ENCODE measurements around the gene CYTH1. TPM values are rescaled to one million over a fixed set of nuclear protein-coding genes. Genes with fewer than 3 reads are reported as not detected.

CYTH1 gene
- total RNA-seq, 1 experiment from 2014 or later = 20.0 TPM

DNA sequence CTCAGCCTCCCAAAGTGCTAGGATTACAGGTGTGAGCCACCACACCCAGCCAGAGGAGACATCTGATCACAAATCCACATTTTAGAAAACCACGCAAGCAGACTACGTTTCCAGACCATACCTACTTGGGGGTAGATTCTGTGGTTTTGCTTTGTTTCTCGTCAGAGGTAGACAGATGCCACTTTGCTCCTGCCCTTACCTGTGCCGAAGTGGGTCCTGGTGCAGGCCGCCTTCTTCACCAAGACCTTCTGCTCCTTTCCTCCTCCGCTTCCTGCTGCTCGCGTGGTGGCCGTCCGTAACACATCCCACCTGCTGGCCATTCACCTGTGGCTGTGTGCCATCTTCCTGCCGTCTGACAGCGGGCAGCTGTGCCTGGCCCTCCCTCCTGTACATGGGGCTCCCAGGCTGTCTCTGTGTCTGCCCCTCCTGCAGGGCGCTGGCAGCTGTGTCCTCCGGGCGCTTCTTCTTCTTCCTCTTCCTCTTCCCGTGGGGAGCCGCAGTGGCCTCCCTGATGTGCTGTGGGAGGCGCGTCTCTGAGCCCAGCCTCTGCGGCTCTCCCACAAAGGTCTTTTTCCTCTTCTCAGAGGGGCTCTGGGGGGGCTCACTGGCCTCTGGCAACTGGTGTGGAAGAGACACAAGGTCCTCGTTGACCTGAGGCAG lies 21.2 kb upstream of the CYTH1 start (continued):
- TF ChIP-seq, protein P1, sequence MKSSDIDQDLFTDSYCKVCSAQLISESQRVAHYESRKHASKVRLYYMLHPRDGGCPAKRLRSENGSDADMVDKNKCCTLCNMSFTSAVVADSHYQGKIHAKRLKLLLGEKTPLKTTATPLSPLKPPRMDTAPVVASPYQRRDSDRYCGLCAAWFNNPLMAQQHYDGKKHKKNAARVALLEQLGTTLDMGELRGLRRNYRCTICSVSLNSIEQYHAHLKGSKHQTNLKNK (CRISPR knock-in tag; IDR thresholded peaks at IDR 0.05) = no peak
- no peak for TF ChIP-seq TEAD4 (CRISPR knock-in tag; IDR thresholded peaks at IDR 0.05)
- no peak for TF ChIP-seq SP1 (CRISPR knock-in tag; conservative IDR thresholded peaks at IDR 0.05)
- TF ChIP-seq CREM (CRISPR knock-in tag; IDR thresholded peaks at IDR 0.05) = no peak
- TF ChIP-seq, protein P2, sequence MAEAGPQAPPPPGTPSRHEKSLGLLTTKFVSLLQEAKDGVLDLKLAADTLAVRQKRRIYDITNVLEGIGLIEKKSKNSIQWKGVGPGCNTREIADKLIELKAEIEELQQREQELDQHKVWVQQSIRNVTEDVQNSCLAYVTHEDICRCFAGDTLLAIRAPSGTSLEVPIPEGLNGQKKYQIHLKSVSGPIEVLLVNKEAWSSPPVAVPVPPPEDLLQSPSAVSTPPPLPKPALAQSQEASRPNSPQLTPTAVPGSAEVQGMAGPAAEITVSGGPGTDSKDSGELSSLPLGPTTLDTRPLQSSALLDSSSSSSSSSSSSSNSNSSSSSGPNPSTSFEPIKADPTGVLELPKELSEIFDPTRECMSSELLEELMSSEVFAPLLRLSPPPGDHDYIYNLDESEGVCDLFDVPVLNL (CRISPR knock-in tag; IDR thresholded peaks at IDR 0.05; ENCODE audit: borderline replicate concordance, low read depth) = no peak
- TF ChIP-seq, protein P3, sequence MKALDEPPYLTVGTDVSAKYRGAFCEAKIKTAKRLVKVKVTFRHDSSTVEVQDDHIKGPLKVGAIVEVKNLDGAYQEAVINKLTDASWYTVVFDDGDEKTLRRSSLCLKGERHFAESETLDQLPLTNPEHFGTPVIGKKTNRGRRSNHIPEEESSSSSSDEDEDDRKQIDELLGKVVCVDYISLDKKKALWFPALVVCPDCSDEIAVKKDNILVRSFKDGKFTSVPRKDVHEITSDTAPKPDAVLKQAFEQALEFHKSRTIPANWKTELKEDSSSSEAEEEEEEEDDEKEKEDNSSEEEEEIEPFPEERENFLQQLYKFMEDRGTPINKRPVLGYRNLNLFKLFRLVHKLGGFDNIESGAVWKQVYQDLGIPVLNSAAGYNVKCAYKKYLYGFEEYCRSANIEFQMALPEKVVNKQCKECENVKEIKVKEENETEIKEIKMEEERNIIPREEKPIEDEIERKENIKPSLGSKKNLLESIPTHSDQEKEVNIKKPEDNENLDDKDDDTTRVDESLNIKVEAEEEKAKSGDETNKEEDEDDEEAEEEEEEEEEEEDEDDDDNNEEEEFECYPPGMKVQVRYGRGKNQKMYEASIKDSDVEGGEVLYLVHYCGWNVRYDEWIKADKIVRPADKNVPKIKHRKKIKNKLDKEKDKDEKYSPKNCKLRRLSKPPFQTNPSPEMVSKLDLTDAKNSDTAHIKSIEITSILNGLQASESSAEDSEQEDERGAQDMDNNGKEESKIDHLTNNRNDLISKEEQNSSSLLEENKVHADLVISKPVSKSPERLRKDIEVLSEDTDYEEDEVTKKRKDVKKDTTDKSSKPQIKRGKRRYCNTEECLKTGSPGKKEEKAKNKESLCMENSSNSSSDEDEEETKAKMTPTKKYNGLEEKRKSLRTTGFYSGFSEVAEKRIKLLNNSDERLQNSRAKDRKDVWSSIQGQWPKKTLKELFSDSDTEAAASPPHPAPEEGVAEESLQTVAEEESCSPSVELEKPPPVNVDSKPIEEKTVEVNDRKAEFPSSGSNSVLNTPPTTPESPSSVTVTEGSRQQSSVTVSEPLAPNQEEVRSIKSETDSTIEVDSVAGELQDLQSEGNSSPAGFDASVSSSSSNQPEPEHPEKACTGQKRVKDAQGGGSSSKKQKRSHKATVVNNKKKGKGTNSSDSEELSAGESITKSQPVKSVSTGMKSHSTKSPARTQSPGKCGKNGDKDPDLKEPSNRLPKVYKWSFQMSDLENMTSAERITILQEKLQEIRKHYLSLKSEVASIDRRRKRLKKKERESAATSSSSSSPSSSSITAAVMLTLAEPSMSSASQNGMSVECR (CRISPR knock-in tag; IDR thresholded peaks at IDR 0.05; ENCODE audit: borderline replicate concordance) = no peak
- no peak for TF ChIP-seq SOX15 (CRISPR knock-in tag; IDR thresholded peaks at IDR 0.05)
- TF ChIP-seq, protein P4, sequence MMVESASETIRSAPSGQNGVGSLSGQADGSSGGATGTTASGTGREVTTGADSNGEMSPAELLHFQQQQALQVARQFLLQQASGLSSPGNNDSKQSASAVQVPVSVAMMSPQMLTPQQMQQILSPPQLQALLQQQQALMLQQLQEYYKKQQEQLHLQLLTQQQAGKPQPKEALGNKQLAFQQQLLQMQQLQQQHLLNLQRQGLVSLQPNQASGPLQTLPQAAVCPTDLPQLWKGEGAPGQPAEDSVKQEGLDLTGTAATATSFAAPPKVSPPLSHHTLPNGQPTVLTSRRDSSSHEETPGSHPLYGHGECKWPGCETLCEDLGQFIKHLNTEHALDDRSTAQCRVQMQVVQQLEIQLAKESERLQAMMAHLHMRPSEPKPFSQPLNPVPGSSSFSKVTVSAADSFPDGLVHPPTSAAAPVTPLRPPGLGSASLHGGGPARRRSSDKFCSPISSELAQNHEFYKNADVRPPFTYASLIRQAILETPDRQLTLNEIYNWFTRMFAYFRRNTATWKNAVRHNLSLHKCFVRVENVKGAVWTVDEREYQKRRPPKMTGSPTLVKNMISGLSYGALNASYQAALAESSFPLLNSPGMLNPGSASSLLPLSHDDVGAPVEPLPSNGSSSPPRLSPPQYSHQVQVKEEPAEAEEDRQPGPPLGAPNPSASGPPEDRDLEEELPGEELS (CRISPR knock-in tag; IDR thresholded peaks at IDR 0.05) = no peak

DNA sequence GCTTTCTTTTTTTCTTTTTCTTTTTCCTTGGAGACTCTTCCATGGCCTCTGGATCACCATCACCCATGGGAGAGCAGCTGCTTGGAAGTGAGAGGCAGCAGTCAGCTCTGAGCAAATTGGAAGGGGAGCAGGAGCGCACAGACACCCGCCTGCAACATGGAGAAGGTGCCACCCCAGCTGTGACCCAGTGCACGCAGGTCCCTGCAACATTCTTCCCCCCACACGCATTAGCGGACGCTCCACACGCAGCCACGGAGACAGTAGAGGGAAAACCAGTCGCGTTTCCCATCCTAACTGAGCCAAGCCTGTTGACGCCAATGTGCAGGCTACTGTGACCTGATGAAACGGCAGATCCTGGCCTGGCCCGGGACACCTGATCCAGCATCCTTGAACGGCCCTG lies 20.4 kb upstream of the CYTH1 start:
- ChIA-PET POLR2A (no interaction called here), CTCF (no interaction called here)
- no peak for DNase-seq (ENCODE audit: low spot score)
- Mint-ChIP-seq H3K36me3 (peaks cover 75% of the 10 kb centered on the region), H3K27ac (no peak overlapping the region; the same call in 1 of the 2 replicates), H3K4me3 (no peak overlapping the region), H3K9me3 (no peaks in the 10 kb centered on the region), H3K4me1 (no peaks in the 10 kb centered on the region), H3K27me3 (ENCODE audit: low read depth) (no peaks in the 10 kb centered on the region)
- no peak for ATAC-seq
- TF ChIP-seq ZNF423 (CRISPR knock-in tag; IDR thresholded peaks at IDR 0.05) (no peak), FOXK1 (CRISPR knock-in tag; IDR thresholded peaks at IDR 0.05) (no peak), ETV6 (CRISPR knock-in tag; IDR thresholded peaks at IDR 0.05) (no peak), NFYB (CRISPR knock-in tag; conservative IDR thresholded peaks at IDR 0.05; ENCODE audit: low read depth) (no peak), ZNF671 (CRISPR knock-in tag; IDR thresholded peaks at IDR 0.05) (no peak), GABPB1 (CRISPR knock-in tag; IDR thresholded peaks at IDR 0.05) (no peak), SOX15 (CRISPR knock-in tag; IDR thresholded peaks at IDR 0.05) (no peak), CREB1 (CRISPR knock-in tag; IDR thresholded peaks at IDR 0.05) (no peak)
- TF ChIP-seq, protein P1 (CRISPR knock-in tag; IDR thresholded peaks at IDR 0.05) = no peak
- TF ChIP-seq, protein P5, sequence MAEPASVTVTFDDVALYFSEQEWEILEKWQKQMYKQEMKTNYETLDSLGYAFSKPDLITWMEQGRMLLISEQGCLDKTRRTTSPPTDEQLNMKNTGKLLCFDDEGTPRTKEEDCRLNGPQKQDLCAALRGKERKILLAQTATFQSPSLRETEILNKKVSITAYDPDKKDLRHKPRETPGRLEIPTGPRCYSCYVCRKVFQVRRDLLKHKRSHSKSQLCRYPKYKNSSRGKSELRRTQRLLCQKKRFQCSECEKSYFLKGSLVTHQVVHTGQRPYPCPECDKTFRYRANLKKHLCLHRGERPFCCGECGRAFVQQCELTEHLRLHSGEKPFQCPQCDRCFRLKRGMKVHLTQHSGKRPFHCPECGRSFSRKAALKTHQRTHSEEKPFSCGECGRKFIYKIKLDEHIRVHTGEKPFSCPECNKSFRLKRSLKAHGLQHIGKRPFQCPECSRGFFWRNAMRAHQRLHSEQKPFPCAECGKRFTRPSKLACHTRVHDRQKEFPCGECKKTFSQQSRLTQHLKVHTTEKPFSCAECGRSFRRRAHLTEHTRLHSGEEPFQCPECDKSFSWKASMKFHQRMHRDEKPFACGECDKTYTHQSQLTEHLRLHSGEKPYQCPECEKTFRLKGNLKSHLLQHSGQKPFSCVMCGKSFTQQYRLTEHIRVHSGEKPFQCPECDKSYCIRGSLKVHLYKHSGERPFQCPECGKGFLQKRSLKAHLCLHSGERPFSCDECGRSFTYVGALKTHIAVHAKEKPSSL (CRISPR knock-in tag; conservative IDR thresholded peaks at IDR 0.05) = no peak
- TF ChIP-seq, protein P6, sequence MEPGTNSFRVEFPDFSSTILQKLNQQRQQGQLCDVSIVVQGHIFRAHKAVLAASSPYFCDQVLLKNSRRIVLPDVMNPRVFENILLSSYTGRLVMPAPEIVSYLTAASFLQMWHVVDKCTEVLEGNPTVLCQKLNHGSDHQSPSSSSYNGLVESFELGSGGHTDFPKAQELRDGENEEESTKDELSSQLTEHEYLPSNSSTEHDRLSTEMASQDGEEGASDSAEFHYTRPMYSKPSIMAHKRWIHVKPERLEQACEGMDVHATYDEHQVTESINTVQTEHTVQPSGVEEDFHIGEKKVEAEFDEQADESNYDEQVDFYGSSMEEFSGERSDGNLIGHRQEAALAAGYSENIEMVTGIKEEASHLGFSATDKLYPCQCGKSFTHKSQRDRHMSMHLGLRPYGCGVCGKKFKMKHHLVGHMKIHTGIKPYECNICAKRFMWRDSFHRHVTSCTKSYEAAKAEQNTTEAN (CRISPR knock-in tag; IDR thresholded peaks at IDR 0.05) = no peak
- TF ChIP-seq, protein P7, sequence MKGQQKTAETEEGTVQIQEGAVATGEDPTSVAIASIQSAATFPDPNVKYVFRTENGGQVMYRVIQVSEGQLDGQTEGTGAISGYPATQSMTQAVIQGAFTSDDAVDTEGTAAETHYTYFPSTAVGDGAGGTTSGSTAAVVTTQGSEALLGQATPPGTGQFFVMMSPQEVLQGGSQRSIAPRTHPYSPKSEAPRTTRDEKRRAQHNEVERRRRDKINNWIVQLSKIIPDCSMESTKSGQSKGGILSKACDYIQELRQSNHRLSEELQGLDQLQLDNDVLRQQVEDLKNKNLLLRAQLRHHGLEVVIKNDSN (CRISPR knock-in tag; IDR thresholded peaks at IDR 0.05) = no peak
- TF ChIP-seq, protein P8, sequence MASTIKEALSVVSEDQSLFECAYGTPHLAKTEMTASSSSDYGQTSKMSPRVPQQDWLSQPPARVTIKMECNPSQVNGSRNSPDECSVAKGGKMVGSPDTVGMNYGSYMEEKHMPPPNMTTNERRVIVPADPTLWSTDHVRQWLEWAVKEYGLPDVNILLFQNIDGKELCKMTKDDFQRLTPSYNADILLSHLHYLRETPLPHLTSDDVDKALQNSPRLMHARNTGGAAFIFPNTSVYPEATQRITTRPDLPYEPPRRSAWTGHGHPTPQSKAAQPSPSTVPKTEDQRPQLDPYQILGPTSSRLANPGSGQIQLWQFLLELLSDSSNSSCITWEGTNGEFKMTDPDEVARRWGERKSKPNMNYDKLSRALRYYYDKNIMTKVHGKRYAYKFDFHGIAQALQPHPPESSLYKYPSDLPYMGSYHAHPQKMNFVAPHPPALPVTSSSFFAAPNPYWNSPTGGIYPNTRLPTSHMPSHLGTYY (CRISPR knock-in tag; IDR thresholded peaks at IDR 0.05) = no peak

Data from WTC11 (cell line).